GM23338 (cell line): ENCODE data around the gene DMBX1. TPM values are rescaled to one million over a fixed set of nuclear protein-coding genes. Genes with fewer than 3 reads are reported as not detected.

Experiments
- ATAC-seq: fragments of 200-7000 bp; cut with Tn5 transposase; 3 replicates; pipeline ENCODE4 v1.9.1; 2020
- DNase-seq: peaks from one replicate; pipeline ENCODE4 v3.0.0-alpha.2; 2015; ENCODE audit warnings: low spot score
- H2AFZ ChIP-seq: fragments of 200-600 bp; sonication (generic); 2 replicates; pipeline ENCODE4 v1.8.0; 2016; ENCODE audit warnings: antibody characterized with exemption, mild to moderate bottlenecking, moderate library complexity
- H3F3A ChIP-seq: fragments of 200-600 bp; sonication (generic); replicated peaks from 2 replicates; pipeline ENCODE4 v1.8.0; 2017; ENCODE audit warnings: antibody characterized with exemption, mixed run types, low read depth
- H3K27ac ChIP-seq: fragments of 200-600 bp; sonication (generic); 2 replicates; pipeline ENCODE4 v1.6.1; 2016; ENCODE audit warnings: low read depth
- H3K27me3 ChIP-seq: fragments of 200-600 bp; sonication (generic); 2 replicates; pipeline ENCODE4 v1.8.0; 2016; ENCODE audit warnings: mild to moderate bottlenecking, mixed run types, moderate library complexity; ENCODE audit not compliant: insufficient read depth
- H3K36me3 ChIP-seq: fragments of 200-600 bp; sonication (generic); 2 replicates; pipeline ENCODE4 v1.8.0; 2016; ENCODE audit warnings: mild to moderate bottlenecking; ENCODE audit not compliant: insufficient read depth
- H3K4me1 ChIP-seq: fragments of 200-600 bp; sonication (generic); 2 replicates; pipeline ENCODE4 v1.8.0; 2016; ENCODE audit warnings: mild to moderate bottlenecking, moderate library complexity; ENCODE audit not compliant: insufficient read depth
- H3K4me2 ChIP-seq: fragments of 200-600 bp; sonication (generic); 2 replicates; pipeline ENCODE4 v1.7.1; 2017; ENCODE audit warnings: mixed run types
- H3K4me3 ChIP-seq: fragments of 200-600 bp; sonication (generic); 2 replicates; pipeline ENCODE4 v1.6.1; 2016; ENCODE audit warnings: mixed run types
- H3K79me2 ChIP-seq: fragments of 200-600 bp; sonication (generic); replicated peaks from 2 replicates; pipeline ENCODE4 v1.8.0; 2017; ENCODE audit warnings: mild to moderate bottlenecking; ENCODE audit not compliant: insufficient read depth
- H3K9me2 ChIP-seq: fragments of 200-600 bp; sonication (generic); 2 replicates; pipeline ENCODE4 v1.8.0; 2017; ENCODE audit not compliant: insufficient read depth
- H4K20me1 ChIP-seq: fragments of 200-600 bp; sonication (generic); replicated peaks from 2 replicates; pipeline ENCODE4 v1.8.0; 2017; ENCODE audit warnings: mild to moderate bottlenecking; ENCODE audit not compliant: insufficient read depth
- H3K27ac Mint-ChIP-seq: 2 replicates; pipeline ENCODE4 v1.8.0; 2020; ENCODE audit warnings: inconsistent platforms, mild to moderate bottlenecking, moderate library complexity, mixed read lengths
- H3K27me3 Mint-ChIP-seq: 3 replicates; pipeline ENCODE4 v1.8.0; 2022; ENCODE audit warnings: low read depth, mild to moderate bottlenecking, moderate library complexity, mixed read lengths, inconsistent platforms; ENCODE audit not compliant: insufficient read depth, poor library complexity
- H3K36me3 Mint-ChIP-seq: 3 replicates; pipeline ENCODE4 v1.8.0; 2021; ENCODE audit warnings: low read depth, mild to moderate bottlenecking, inconsistent platforms, moderate library complexity, mixed read lengths
- H3K4me1 Mint-ChIP-seq: 3 replicates; pipeline ENCODE4 v1.8.0; 2020; ENCODE audit warnings: mild to moderate bottlenecking, inconsistent platforms, mixed read lengths
- H3K4me3 Mint-ChIP-seq: 3 replicates; pipeline ENCODE4 v1.8.0; 2021; ENCODE audit warnings: moderate library complexity, mild to moderate bottlenecking, inconsistent platforms, mixed read lengths
- H3K9me3 Mint-ChIP-seq: 3 replicates; pipeline ENCODE4 v1.8.0; 2020; ENCODE audit warnings: moderate library complexity, mild to moderate bottlenecking, inconsistent platforms, mixed read lengths
- CREB1 ChIP-seq: fragments of 250-450 bp; sonication (Bioruptor Pico); IDR thresholded peaks from 2 replicates; pipeline ENCODE4 v1.5.0; 2020; ENCODE audit warnings: low read depth, mild to moderate bottlenecking, moderate library complexity
- ETS1 ChIP-seq: IDR thresholded peaks from 2 replicates; pipeline ENCODE4 v1.6.1; 2016; ENCODE audit warnings: antibody characterized with exemption
- EZH2 ChIP-seq: fragments of 200-600 bp; sonication (generic); IDR thresholded peaks from one replicate; pipeline ENCODE4 v1.8.0; 2017; ENCODE audit warnings: antibody characterized with exemption, mild to moderate bottlenecking, low read depth; ENCODE audit not compliant: unreplicated experiment
- EZH2phosphoT487 ChIP-seq: fragments of 200-600 bp; sonication (generic); IDR thresholded peaks from one replicate; pipeline ENCODE4 v1.8.1; 2018; ENCODE audit warnings: antibody characterized with exemption; ENCODE audit not compliant: unreplicated experiment
- JUNB ChIP-seq: IDR thresholded peaks from one replicate; pipeline ENCODE4 v1.6.1; 2016; ENCODE audit warnings: antibody characterized with exemption; ENCODE audit not compliant: unreplicated experiment
- NANOG ChIP-seq: IDR thresholded peaks from 2 replicates; pipeline ENCODE4 v1.6.1; 2016; ENCODE audit warnings: antibody characterized with exemption, borderline replicate concordance
- POLR2AphosphoS5 ChIP-seq: IDR thresholded peaks from 2 replicates; pipeline ENCODE4 v1.6.1; 2016; ENCODE audit warnings: antibody characterized with exemption, low read depth
- REST ChIP-seq: IDR thresholded peaks from one replicate; pipeline ENCODE4 v1.6.1; 2018; ENCODE audit warnings: antibody characterized with exemption; ENCODE audit not compliant: unreplicated experiment
- STAT1 ChIP-seq: IDR thresholded peaks from one replicate; pipeline ENCODE4 v1.6.1; 2016; ENCODE audit warnings: antibody characterized with exemption; ENCODE audit not compliant: unreplicated experiment
- ZNF114 ChIP-seq: fragments of 250-450 bp; sonication (Bioruptor Pico); IDR thresholded peaks from 2 replicates; pipeline ENCODE4 v1.5.0; 2020; ENCODE audit warnings: mild to moderate bottlenecking, moderate library complexity
- ZNF331 ChIP-seq: fragments of 250-450 bp; sonication (Bioruptor Pico); IDR thresholded peaks from 2 replicates; pipeline ENCODE4 v1.5.0; 2020; ENCODE audit warnings: low read depth, mild to moderate bottlenecking, moderate library complexity
- ZNF462 ChIP-seq: fragments of 250-450 bp; sonication (Bioruptor Pico); IDR thresholded peaks from 2 replicates; pipeline ENCODE4 v1.5.0; 2020; ENCODE audit warnings: mild to moderate bottlenecking, moderate library complexity
- polyA plus RNA-seq: library from polyadenylated mRNA; unstranded; fragments of >200 nt; fragmentation: Nextera tagmentation; extraction: Ambion mirVana; gene quantifications from 2 replicates; pipeline ENCODE4 v1.2.1, GENCODE V29; 2016
- total RNA-seq: library from RNA; depleted of rRNA; stranded (reverse); fragments of >200 nt; shearing (Covaris generic); gene quantifications from 2 replicates; pipeline ENCODE4 v1.2.3, GENCODE V29; 2014
- TF ChIP-seq, protein P1 (sequence below), 2 experiments: fragments of 200-600 bp in 1 of 2; sonication (generic) in 1 of 2; conservative IDR thresholded peaks; 2 replicates each; pipeline versions ENCODE4 v1.5.1 to v1.6.1; 2016 to 2017; ENCODE audit warnings: antibody characterized with exemption in 2 of 2, low read depth in 2 of 2, mild to moderate bottlenecking in 2 of 2, moderate library complexity in 1 of 2

Gene DMBX1
- total and polyA plus RNA-seq, 2 experiments from 2014 or later = 0.11 TPM; not detected in 1

GRCh38 chr1:46464013-46464548 lies 25.6 kb upstream of the DMBX1 start:
- 0 out of 2 replicates have a peak, but pooled peaks cover 13% of the 10 kb centered on the region for H3F3A ChIP-seq
- Mint-ChIP-seq H3K27ac (no peak overlapping the region), H3K4me3 (no peak overlapping the region), H3K4me1 (peaks cover 41% of the 10 kb centered on the region), H3K9me3 (no peaks in the 10 kb centered on the region), H3K27me3 (peaks cover 55% of the 10 kb centered on the region), H3K36me3 (no peaks in the 10 kb centered on the region; the same call in 2 of the 3 replicates)
- no peak overlapping the region for H3K4me2 ChIP-seq
- no peak overlapping the region for H3K27ac ChIP-seq
- no peaks in the 10 kb centered on the region for H3K36me3 ChIP-seq
- ATAC-seq (no peak), DNase-seq (no peak)
- no peaks in the 10 kb centered on the region for H3K9me2 ChIP-seq
- peaks cover 100% of the 10 kb centered on the region for H3K27me3 ChIP-seq
- no peaks in the 10 kb centered on the region for H3K79me2 ChIP-seq
- peaks cover 4% of the 10 kb centered on the region; the same call in 1 of the 2 replicates for H4K20me1 ChIP-seq
- H2AFZ ChIP-seq = no peak overlapping the region
- peaks cover 8% of the 10 kb centered on the region; the same call in 1 of the 2 replicates for H3K4me1 ChIP-seq
- TF ChIP-seq EZH2 = no peak
- TF ChIP-seq ZNF331 (CRISPR knock-in tag) = no peak
- no peak for TF ChIP-seq NANOG
- TF ChIP-seq, protein P1, sequence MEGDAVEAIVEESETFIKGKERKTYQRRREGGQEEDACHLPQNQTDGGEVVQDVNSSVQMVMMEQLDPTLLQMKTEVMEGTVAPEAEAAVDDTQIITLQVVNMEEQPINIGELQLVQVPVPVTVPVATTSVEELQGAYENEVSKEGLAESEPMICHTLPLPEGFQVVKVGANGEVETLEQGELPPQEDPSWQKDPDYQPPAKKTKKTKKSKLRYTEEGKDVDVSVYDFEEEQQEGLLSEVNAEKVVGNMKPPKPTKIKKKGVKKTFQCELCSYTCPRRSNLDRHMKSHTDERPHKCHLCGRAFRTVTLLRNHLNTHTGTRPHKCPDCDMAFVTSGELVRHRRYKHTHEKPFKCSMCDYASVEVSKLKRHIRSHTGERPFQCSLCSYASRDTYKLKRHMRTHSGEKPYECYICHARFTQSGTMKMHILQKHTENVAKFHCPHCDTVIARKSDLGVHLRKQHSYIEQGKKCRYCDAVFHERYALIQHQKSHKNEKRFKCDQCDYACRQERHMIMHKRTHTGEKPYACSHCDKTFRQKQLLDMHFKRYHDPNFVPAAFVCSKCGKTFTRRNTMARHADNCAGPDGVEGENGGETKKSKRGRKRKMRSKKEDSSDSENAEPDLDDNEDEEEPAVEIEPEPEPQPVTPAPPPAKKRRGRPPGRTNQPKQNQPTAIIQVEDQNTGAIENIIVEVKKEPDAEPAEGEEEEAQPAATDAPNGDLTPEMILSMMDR (conservative IDR thresholded peaks at IDR 0.05; ENCODE audit: low read depth in 2 of 2) = no peak
- TF ChIP-seq STAT1 = no peak
- no peak for TF ChIP-seq ZNF462 (CRISPR knock-in tag)
- no peak for TF ChIP-seq ZNF114 (CRISPR knock-in tag)
- TF ChIP-seq ETS1 = no peak
- no peak for TF ChIP-seq REST
- no peak for TF ChIP-seq JUNB
- TF ChIP-seq CREB1 = no peak
- no peak for TF ChIP-seq POLR2AphosphoS5
- TF ChIP-seq EZH2phosphoT487 = no peak
- no peak overlapping the region for H3K4me3 ChIP-seq
